Mesodermal cell (in vitro differentiated cells): ENCODE results near the gene PGA3.
"Not testable (repeated sequence)": the region's sequence is repeated elsewhere in the genome, so short reads cannot be mapped to it uniquely, and the experiment has no call there.

Experiments used
- H3K27ac ChIP-seq: 2 replicates; pipeline ENCODE4 v1.7.0; 2013; ENCODE audit warnings: mild to moderate bottlenecking, low read depth, low read length, moderate library complexity; ENCODE audit not compliant: severe bottlenecking
- H3K36me3 ChIP-seq: 2 replicates; pipeline ENCODE4 v1.7.1; 2013; ENCODE audit warnings: mild to moderate bottlenecking, low read length, moderate library complexity; ENCODE audit not compliant: control insufficient read depth, insufficient read depth
- H3K4me1 ChIP-seq: one replicate; pipeline ENCODE4 v1.7.1; 2013; ENCODE audit warnings: mild to moderate bottlenecking, low read length; ENCODE audit not compliant: insufficient read depth, control insufficient read depth, poor library complexity, severe bottlenecking
- H3K4me3 ChIP-seq: 2 replicates; pipeline ENCODE4 v1.7.0; 2013; ENCODE audit warnings: low read length, control low read depth, mild to moderate bottlenecking; ENCODE audit not compliant: insufficient read depth, poor library complexity, severe bottlenecking; ENCODE audit errors: extremely low read depth
- H3K9me3 ChIP-seq: 2 replicates; pipeline ENCODE4 v1.7.1; 2013; ENCODE audit warnings: mild to moderate bottlenecking, low read length, moderate library complexity; ENCODE audit not compliant: control insufficient read depth
- WGBS, 2 experiments: methylation state at CpG; one replicate each; pipeline ENCODE4 v1.1.5; 2013; ENCODE audit warnings: missing lambda C conversion rate in 2 of 2; ENCODE audit not compliant: insufficient coverage in 2 of 2; 5-methylcytosine and 5-hydroxymethylcytosine counted together

PGA3 gene

GRCh38 chr11:61250796-61251765 is 47.8 kb downstream of the PGA3 start:
- H3K4me3 ChIP-seq, H3K9me3 ChIP-seq, H3K4me1 ChIP-seq, H3K36me3 ChIP-seq, H3K27ac ChIP-seq: not testable (repeated sequence)
- 92 to 94% methylated on average over 11 to 16 of the region's 20 CpGs for WGBS, 2 experiments

- not testable (repeated sequence) for H3K9me3 ChIP-seq, H3K4me3 ChIP-seq, H3K36me3 ChIP-seq, H3K27ac ChIP-seq, H3K4me1 ChIP-seq
- no CpG with 5 or more reads among the region's 1 CpG for WGBS, 2 experiments
Measured at GRCh38 chr11:61252332-61252731, 49.0 kb downstream of the PGA3 start.

GRCh38 chr11:61254403-61255025 is 51.2 kb downstream of the PGA3 start:
- Histone ChIP-seq H3K9me3 (no peaks in the 10 kb centered on the region), H3K4me1 (no peaks in the 10 kb centered on the region), H3K27ac (no peak overlapping the region), H3K36me3 (peaks cover 14% of the 10 kb centered on the region), H3K4me3 (no peak overlapping the region)
- 63 to 70% methylated on average over 10 to 11 of the region's 12 CpGs for WGBS, 2 experiments

- Histone ChIP-seq H3K36me3 (peaks cover 18% of the 10 kb centered on the region), H3K4me1 (no peaks in the 10 kb centered on the region), H3K27ac (no peak overlapping the region), H3K9me3 (no peaks in the 10 kb centered on the region), H3K4me3 (no peak overlapping the region)
- WGBS, 2 experiments, result 86 to 95% methylated on average over 18 of the region's 18 CpGs
Measured at GRCh38 chr11:61256710-61257482, 53.6 kb downstream of the PGA3 start.

- WGBS, 2 experiments, result 89 to 92% methylated on average over 4 to 7 of the region's 9 CpGs
Measured at GRCh38 chr11:61258546-61258945, 55.2 kb downstream of the PGA3 start.

GRCh38 chr11:61259363-61259762 is 56.0 kb downstream of the PGA3 start:
- WGBS, 2 experiments, result 93 to 97% methylated on average over 4 to 6 of the region's 6 CpGs
- H3K4me3 ChIP-seq, result no peak overlapping the region
- H3K9me3 ChIP-seq, result no peaks in the 10 kb centered on the region
- H3K36me3 ChIP-seq, result peaks cover 27% of the 10 kb centered on the region
- H3K4me1 ChIP-seq, result no peaks in the 10 kb centered on the region
- H3K27ac ChIP-seq, result no peak overlapping the region

More at GRCh38 chr11:61258546-61258945, 55.2 kb downstream of the PGA3 start:
- Histone ChIP-seq H3K36me3 (peaks cover 24% of the 10 kb centered on the region), H3K4me3 (no peak overlapping the region), H3K27ac (no peak overlapping the region), H3K9me3 (no peaks in the 10 kb centered on the region), H3K4me1 (no peaks in the 10 kb centered on the region)
